SU-DHL-6 (cell line): ENCODE data around the gene SESN1.

ENCODE experiments used
- H2AFZ ChIP-seq: fragments of 200-600 bp; sonication (generic); 2 replicates; pipeline ENCODE4 v1.6.1; 2014; ENCODE audit warnings: low read depth, mild to moderate bottlenecking, moderate library complexity, mixed read lengths, antibody characterized with exemption, low read length; ENCODE audit not compliant: severe bottlenecking
- H3F3A ChIP-seq: fragments of 200-600 bp; shearing (Covaris generic); 2 replicates; pipeline ENCODE4 v1.6.0; 2016; ENCODE audit warnings: antibody characterized with exemption, mild to moderate bottlenecking; ENCODE audit not compliant: insufficient read depth
- H3K27ac ChIP-seq: fragments of 200-600 bp; sonication (generic); 2 replicates; pipeline ENCODE4 v1.5.1; 2016; ENCODE audit warnings: low read depth, mild to moderate bottlenecking, low read length, moderate library complexity, mixed read lengths
- H3K27me3 ChIP-seq: fragments of 200-600 bp; sonication (generic), shearing (Covaris generic); 2 replicates; pipeline ENCODE4 v1.6.0; 2014; ENCODE audit warnings: mild to moderate bottlenecking, low read length
- H3K36me3 ChIP-seq: fragments of 200-600 bp; sonication (generic); 2 replicates; pipeline ENCODE4 v1.6.1; 2014; ENCODE audit warnings: mild to moderate bottlenecking, low read length, mixed read lengths
- H3K4me2 ChIP-seq: fragments of 300-600, 200-600 bp; shearing (Covaris generic), sonication (generic); 2 replicates; pipeline ENCODE4 v1.6.0; 2014; ENCODE audit warnings: low read length, low read depth, mild to moderate bottlenecking; ENCODE audit not compliant: poor library complexity, severe bottlenecking
- H3K4me3 ChIP-seq: fragments of 200-600 bp; sonication (generic); 2 replicates; pipeline ENCODE4 v1.5.1; 2014; ENCODE audit warnings: antibody characterized with exemption, low read length, mild to moderate bottlenecking, mixed read lengths; ENCODE audit not compliant: insufficient read depth, poor library complexity, severe bottlenecking
- H3K79me2 ChIP-seq: fragments of 200-600 bp; sonication (generic); 2 replicates; pipeline ENCODE4 v1.6.1; 2014; ENCODE audit warnings: mild to moderate bottlenecking, low read length, moderate library complexity; ENCODE audit not compliant: insufficient read depth
- H3K9ac ChIP-seq: fragments of 200-600 bp; sonication (generic); 2 replicates; pipeline ENCODE4 v1.7.0; 2014; ENCODE audit warnings: mild to moderate bottlenecking, low read length
- H3K9me2 ChIP-seq: fragments of 200-600 bp; sonication (generic); replicated peaks from 2 replicates; pipeline ENCODE4 v1.6.1; 2014; ENCODE audit warnings: low read length; ENCODE audit not compliant: insufficient read depth
- H3K9me3 ChIP-seq: fragments of 200-600 bp; sonication (generic); 2 replicates; pipeline ENCODE4 v1.6.1; 2014; ENCODE audit warnings: low read length, mixed read lengths; ENCODE audit not compliant: insufficient read depth
- H4K20me1 ChIP-seq: fragments of 200-600 bp; sonication (generic); 2 replicates; pipeline ENCODE4 v1.6.1; 2014; ENCODE audit warnings: low read depth, mild to moderate bottlenecking, antibody characterized with exemption, low read length, moderate library complexity, mixed read lengths
- CTCF ChIP-seq: fragments of 200-600 bp; sonication (generic); IDR thresholded peaks from one replicate; pipeline ENCODE4 v1.5.1; 2017; ENCODE audit warnings: antibody characterized with exemption, mild to moderate bottlenecking, low read length, moderate library complexity; ENCODE audit not compliant: insufficient read depth, poor library complexity, severe bottlenecking
- EZH2phosphoT487 ChIP-seq: fragments of 200-600 bp; sonication (generic), shearing (Covaris generic); conservative IDR thresholded peaks from 2 replicates; pipeline ENCODE4 v1.6.1; 2018; ENCODE audit warnings: mild to moderate bottlenecking, antibody characterized with exemption, low read length, moderate library complexity, mixed read lengths

Gene SESN1

GRCh38 chr6:109079981-109080380, 14.7 kb downstream of the SESN1 start:
- H3K9me2 ChIP-seq = no peaks in the 10 kb centered on the region
- H3K9ac ChIP-seq = no peak overlapping the region
- TF ChIP-seq CTCF (no peak), EZH2phosphoT487 (no peak)
- no peak overlapping the region for H3K4me2 ChIP-seq
- H3K36me3 ChIP-seq = no peaks in the 10 kb centered on the region
- no peaks in the 10 kb centered on the region for H3K9me3 ChIP-seq
- H3K27me3 ChIP-seq = no peaks in the 10 kb centered on the region
- H3K27ac ChIP-seq = no peak overlapping the region
- H3K79me2 ChIP-seq = no peaks in the 10 kb centered on the region
- H3K4me3 ChIP-seq = no peak overlapping the region
- no peaks in the 10 kb centered on the region for H4K20me1 ChIP-seq
- no peaks in the 10 kb centered on the region for H3F3A ChIP-seq
- no peak overlapping the region for H2AFZ ChIP-seq

- Histone ChIP-seq H4K20me1 (no peaks in the 10 kb centered on the region), H3K9ac (no peak overlapping the region), H2AFZ (no peak overlapping the region), H3K4me2 (no peak overlapping the region), H3F3A (no peaks in the 10 kb centered on the region), H3K9me2 (no peaks in the 10 kb centered on the region), H3K36me3 (no peaks in the 10 kb centered on the region), H3K27ac (no peak overlapping the region), H3K79me2 (no peaks in the 10 kb centered on the region), H3K27me3 (no peaks in the 10 kb centered on the region), H3K4me3 (no peak overlapping the region), H3K9me3 (no peaks in the 10 kb centered on the region)
- TF ChIP-seq EZH2phosphoT487 (no peak), CTCF (no peak)
Observed at GRCh38 chr6:109076377-109076776, 18.3 kb downstream of the SESN1 start.

GRCh38 chr6:109075934-109076333, 18.7 kb downstream of the SESN1 start:
- Histone ChIP-seq H3K4me2 (no peak overlapping the region), H3K27me3 (no peaks in the 10 kb centered on the region), H3K9me3 (no peaks in the 10 kb centered on the region), H3K4me3 (no peak overlapping the region), H3K79me2 (no peaks in the 10 kb centered on the region), H4K20me1 (no peaks in the 10 kb centered on the region), H3K9me2 (no peaks in the 10 kb centered on the region), H3K27ac (no peak overlapping the region), H3F3A (no peaks in the 10 kb centered on the region), H3K36me3 (no peaks in the 10 kb centered on the region), H2AFZ (no peak overlapping the region), H3K9ac (no peak overlapping the region)
- TF ChIP-seq EZH2phosphoT487 (no peak), CTCF (no peak)

- no peak overlapping the region for H3K4me3 ChIP-seq
- H2AFZ ChIP-seq = no peak overlapping the region
- TF ChIP-seq EZH2phosphoT487 (no peak), CTCF (no peak)
- H4K20me1 ChIP-seq = no peaks in the 10 kb centered on the region
- H3K9ac ChIP-seq = no peak overlapping the region
- H3K36me3 ChIP-seq = no peaks in the 10 kb centered on the region
- H3K27me3 ChIP-seq = no peaks in the 10 kb centered on the region
- H3F3A ChIP-seq = no peaks in the 10 kb centered on the region
- H3K79me2 ChIP-seq = no peaks in the 10 kb centered on the region
- H3K4me2 ChIP-seq = no peak overlapping the region
- no peaks in the 10 kb centered on the region for H3K9me3 ChIP-seq
- H3K27ac ChIP-seq = no peak overlapping the region
- H3K9me2 ChIP-seq = no peaks in the 10 kb centered on the region
Observed at GRCh38 chr6:109074133-109074415, 20.6 kb downstream of the SESN1 start.
